ENCODE data around the gene COLGALT1.

COLGALT1 gene

DNA sequence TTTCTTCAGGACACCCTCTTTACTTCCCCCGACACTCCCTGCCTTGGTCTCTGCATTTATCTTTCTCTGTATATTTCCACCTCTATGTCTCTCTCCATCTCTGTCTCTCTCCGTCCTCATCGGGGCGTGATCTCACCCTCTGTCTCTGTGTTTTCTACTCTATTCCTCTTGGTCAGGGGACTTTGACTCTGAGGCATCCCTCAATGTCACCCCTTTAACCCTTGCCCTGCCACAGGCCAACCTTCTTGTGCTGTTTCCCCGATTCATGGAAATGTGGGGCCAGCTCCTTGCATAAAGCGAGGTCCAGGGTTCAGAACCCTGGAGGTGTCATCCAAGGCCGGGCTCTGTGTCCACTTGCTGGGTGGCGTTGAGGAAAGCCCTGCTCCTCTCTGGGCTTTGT is 46.8 kb downstream of the COLGALT1 start:
- no peak for DNase-seq

DNA sequence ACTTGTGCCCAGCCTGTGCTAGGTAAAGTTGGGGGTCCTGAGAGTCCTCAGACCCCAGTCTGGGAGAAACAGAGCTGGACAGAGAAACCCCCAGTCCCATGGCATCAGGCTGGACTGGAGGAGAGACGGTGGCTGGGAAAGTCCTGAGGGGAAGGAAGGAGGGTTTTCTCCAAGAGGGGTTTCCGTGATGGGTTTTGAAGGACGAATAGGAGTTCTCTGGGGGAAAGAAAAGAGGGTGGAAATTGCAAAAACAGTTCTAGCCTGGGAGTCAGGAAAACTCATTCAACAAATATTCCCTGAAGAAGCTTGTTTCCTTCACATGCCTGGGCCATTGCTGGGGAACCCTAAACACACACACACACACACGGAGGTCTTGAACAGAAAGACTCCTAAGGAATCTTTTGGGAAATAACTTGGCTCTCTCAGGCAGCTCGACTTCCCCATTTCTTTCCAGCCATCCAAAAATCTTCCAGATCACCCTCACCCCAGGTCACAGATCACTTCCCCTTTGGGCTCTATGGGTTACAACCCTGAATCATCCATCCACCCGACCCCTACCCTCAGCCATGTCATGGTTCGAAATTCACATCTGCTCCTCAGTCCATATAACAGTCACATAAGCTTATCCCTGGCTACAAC is 47.5 kb downstream of the COLGALT1 start:
- DNase-seq, result no peak

DNA sequence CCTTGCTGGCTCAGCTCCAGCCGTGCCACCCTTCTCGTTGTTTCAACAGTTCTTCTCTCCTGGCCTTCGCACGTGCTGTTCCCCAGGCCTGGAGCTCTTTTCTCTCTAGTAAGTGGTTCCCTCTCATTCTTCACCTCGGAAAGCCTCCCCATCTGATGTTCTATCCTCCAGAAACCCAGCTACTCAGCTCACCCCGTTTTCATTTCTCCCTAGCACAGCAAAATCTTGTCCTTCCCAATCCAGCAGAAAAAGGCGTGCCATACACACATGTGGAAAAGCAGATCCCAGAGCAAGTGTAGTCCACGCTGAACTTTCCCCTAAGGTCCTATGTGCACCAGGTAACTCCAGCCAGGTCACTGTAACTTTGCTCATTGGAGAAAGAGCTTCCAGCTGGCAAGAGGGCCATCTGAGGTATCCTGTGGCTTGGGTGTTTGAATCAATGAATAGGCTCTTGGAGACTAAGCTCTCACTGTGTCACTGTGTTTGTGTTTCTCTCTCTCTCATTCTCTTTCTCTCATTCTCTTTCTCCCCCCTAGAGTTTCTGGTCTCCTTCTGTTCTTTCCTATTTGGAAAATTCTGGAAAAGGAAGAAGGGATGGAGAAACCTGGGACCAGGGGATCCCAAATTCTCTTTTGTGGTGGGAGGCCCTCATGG is 49.0 kb downstream of the COLGALT1 start:
- DNase-seq, result no peak

DNA sequence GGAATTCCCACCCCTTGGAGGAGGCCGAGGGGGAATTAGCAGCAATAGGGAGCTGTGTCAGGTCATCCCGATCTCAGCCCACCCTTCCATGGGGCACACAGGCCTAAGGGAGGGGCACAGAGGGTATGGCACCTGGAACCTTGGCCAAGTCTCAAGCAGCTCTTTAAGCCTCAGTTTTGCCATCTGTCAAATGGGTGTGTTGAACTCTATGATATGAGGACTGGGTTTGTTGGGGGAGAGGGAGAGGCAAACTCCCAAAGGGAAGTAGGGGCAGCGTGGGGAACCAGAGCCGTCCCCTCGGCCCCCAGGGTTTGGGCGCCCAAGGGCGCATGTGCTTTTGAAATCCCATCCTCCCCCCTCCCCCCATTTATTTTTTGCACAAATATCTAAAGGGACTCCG is 49.7 kb downstream of the COLGALT1 start:
- DNase-seq, result no peak

DNA sequence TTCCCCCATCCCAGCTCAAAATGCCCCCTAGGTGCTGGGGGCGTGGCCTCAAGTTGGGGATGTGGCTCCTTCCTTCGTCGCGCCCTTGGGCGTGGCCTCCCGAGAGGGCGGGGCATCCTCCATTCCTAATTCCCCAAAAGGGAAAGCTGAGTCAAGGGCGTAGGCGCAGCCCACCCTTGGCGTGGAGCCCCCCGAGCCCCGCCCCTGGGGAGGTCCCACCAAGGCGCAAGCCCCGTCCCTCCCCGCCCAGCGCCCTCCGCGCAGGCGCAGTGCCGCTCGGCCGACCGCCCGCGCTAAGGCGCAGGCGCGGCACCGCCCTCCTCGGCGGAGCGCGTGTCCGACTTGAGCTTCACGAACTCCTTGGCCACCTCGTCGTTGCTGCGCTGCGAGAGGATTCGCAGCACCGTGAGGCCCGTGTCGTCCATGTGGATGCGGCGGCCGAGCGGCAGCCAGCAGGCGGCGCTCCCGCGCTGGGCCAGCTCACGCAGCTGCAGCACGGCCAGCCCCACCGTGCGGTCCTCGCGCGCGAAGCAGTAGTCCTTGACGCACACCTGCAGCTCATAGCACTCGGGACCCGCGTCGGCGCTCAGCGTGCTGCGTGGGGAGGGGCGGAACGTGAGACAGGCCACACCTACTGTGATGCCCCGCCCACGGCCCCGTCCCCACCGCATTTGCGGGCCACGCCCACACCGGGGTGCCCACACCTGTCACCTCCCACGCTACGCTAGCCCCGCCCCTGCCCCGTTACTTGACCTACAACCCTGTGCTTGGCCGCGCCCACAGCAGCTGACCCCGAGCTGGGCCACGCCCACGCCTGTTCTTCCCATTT is 50.5 kb downstream of the COLGALT1 start:
- DNase-seq, result peak; percentile 82

DNA sequence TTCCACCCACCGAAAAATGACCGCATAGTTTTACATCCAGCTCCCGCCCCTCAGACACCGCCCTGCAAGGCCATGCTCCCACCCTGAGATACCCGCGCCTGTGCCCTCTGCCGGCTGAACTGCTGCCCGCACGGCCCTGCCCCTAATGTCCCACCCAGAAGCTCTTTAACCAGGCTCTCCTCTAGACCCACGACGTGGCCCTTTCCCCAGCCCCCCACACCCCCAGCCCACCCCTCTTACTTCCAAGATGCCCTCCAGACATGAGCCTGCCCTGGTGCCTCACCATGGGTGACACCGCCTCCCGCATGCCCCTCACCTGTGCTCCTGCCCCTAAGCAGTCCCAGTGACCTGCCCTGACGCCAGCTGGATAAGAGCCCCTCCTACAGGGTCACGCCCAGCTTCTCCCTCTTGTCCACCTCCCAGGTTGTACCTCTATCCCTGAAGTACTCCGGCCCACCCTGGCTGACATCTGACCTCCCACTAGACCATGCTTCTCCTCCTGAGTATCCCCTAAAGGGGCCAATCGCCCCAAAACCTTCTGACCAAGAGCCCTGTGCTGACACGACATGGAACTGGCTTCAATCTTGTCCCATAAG is 51.2 kb downstream of the COLGALT1 start:
- no peak for DNase-seq

DNA sequence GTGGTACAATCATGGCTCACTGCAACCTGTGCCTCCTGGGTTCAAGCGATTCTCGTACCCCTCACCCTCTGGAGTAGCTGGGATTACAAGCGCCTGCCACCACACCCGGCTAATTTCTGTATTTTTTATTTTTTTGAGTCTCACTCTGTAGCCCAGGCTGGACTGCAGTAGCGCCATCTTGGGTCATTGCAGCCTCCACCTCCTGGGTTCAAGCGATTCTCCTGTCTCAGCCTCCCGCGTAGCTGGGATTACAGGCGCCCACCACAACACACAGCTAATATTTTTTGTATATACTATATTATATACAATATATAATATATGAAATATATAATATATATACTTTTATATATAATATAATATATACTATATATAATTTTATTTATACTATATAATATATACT is 52.5 kb downstream of the COLGALT1 start:
- DNase-seq, result no peak

DNA sequence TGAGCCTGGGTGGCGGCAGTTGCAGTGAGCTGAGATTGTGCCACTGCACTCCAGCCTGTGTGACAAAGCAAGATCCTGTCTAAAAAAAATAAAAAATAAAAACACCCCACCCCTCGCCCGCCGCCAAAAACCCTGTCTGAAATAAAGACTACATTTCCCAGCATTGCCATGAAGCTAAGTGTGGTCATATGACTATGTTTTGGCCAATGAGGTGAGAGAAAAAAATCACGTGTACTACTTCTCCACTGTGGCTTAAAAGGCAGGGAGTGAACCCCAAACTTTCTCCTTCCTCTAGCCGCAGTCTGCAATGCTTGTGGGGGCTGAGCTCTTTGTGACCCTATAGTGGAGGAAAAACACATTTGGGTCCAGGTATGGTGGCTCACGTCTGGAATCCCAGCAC is 54.9 kb downstream of the COLGALT1 start:
- peak; percentile 26 for DNase-seq

DNA sequence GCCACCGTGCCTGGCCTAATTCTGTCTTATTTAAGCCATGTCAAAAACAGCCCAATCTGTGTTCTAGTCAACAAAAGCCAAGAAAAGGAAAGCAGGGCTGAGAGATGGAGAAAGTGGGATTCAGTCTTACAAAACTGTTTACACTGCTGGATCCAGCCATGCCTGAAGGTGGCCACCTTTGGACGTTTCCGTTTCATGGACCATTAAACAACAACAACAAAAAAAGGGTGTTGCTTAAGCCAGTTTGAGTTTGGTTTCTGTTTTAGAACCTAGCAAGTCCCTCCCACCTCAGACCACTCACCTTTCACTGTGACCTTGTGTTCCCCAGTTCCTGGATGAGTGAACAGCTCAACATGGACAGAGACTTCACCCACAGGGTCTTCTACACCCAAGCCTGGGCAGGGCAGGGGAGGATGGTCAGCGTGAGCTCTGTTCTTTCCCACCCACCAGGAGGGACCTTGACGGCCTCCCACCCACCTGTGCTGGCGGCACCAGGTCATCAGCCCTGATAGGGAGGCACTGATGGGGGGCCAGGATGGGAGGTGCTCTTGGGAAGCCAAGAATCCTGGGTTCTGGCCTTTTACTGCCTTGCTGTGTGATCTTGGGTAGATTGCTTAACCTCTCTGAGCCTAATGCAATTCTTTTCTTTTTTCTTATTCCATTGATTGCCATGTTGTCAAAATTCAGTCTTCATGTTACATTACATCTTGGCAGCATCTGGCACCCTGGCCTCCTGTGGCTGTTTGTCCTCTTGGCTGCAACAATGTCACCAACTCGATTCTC is 56.2 kb downstream of the COLGALT1 start:
- no peak for DNase-seq

DNA sequence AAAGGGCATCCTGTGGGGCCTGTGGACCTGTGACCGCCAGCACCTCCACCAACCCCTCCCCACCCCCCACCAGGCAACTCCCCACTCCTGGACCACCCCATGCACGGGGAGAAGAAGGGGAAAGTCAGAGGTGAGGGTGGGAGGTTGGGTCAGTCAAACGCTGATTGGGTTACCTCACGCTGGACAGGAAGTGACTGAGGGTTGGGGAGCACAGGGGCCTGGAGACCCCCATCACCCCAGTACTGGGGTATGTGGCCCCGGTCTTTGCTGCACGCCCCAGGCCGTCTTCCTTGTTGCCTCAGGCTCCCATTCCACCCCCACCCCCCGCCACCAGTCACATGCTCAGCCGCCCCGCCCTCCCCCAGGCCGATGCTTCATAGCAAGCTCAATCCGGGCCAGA is 59.0 kb downstream of the COLGALT1 start:
- DNase-seq, result no peak

DNA sequence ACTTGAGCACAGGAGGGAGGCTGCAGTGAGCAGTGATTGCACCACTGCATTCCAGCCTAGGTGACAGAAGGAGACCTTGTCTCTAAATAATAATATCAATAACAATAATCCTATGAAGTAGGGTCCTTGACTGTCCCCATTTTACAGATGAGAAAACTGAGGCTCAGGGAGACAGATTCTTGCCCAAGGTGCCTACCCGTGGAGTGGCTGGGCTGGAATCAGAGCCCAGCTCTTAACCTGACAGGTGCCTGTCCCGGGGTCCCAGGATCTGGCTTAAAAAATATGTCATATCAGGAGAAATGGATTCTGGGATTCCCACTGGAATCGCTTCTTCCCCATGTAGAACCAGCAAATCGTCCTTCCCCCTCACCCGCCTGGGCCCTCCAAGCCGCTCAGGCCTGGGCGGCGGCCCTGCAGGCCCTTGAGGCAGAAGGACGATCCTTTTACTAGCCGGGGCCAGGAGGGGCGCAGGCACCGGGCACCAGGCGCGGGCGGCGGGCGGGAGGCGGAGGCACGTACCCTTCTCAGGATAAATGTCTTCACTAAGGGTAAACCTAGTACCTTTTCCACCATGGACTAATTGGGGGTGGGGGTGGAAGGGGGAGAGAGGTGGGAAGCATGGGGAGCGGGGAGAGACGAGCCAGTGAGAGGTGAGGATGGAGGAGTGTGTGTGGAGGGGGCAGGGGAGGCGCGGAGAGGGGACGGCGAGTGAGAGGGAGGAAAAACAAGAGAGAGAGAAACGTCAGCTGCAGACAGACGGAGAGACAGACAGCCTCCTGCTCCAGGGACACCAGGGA is 60.6 kb downstream of the COLGALT1 start:
- DNase-seq, result no peak

DNA sequence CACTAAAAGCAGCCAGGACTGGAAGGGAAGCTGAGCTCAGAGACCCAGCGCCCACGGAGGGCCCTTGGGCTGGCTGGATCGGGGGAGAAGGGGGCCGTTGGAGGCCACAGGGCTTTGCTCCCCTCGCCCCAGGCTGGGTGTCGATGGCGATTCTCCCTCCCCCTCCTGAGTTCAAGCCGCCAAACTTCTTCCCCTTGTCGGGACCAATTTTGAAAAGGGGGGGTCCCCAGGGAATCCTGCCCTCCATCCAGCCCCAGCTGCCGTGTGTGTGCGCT is 61.2 kb downstream of the COLGALT1 start:
- no peak for DNase-seq

DNA sequence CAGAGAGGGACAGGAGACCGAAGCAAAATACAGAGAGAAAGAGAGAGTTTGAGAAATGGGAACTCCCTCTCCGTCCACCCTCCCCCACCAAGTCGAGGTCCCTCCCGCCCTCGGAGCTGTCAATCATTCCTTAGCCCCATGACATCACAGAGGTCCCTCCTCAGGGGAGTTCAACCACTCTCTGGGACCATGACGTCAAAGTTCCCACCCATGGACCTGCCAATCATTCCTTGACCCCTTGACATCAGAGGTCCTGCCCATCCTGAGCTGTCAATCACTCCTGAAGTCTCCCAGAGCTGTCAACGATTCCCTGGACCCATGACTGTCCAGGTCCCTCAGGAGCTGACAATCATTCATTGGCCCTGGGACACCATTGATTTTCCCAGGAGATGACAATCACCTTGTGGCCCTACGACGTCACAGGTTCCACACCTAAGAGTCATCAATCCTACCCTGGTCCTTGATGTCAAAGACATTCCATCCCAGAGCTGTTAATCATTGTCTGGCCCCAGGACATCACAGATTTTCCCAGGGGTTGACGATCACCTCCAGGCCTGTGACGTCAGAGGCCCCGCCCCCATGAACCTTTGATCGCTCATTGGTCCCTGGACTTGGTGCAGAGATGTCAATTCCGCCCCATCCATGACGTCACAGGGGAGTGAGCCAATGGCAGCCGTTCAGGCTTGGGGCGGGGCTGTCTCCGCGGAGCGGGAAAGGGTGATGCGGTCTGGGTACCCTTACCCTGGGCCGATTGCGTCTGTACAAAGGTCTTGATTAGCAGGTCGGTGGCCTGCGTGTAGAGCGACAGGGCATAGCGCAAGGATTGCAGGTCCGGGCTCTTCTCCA is 61.7 kb downstream of the COLGALT1 start:
- peak; percentile 8 for DNase-seq

DNA sequence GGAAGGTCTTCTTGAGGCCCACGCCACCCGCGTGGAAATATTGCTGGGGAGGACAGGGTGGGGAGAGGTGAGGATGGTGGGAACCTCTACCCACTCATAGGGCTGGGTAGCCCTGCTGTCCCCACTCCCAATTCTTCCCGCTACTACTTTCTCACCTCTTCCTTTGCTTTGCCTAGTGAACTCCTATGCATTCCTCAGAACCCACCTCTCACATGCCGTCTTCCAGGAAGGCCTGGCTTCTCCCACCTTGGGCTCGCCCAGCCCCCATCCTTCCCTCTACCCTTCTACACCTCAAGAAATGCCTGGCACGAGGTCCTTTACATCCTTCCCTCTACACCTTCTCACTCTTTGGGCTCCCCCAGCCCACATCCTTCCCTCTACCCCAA is 62.4 kb downstream of the COLGALT1 start:
- no peak for DNase-seq

DNA sequence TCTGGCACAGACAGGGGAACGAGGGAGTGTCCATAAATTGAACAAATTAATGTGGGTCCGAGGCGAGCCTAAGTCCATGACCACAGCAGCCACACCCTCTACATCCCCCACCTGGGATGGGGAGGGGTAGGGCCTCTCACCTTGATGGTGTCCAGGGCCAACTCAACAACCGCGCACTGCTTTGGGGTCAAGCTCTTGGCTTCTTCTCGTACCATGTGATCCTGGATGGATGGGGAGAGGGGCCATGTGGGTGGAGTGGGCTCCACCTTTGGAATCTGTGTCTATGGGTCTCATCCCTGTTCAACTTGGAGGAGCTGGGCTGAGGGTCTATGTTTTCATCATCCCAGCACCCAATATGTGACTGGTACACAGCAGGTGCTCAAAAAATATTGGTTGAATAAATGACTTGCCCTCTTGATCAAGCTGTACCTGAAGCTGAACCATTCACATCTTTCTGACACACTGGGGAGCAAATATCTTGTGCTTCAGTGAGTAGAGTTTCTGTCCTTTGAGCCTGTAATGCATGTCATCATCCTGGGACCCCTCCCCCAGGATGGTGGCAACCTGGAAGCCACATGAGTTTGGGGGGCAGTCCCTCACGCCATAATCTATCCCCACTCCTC is 62.9 kb downstream of the COLGALT1 start:
- DNase-seq, result no peak

DNA sequence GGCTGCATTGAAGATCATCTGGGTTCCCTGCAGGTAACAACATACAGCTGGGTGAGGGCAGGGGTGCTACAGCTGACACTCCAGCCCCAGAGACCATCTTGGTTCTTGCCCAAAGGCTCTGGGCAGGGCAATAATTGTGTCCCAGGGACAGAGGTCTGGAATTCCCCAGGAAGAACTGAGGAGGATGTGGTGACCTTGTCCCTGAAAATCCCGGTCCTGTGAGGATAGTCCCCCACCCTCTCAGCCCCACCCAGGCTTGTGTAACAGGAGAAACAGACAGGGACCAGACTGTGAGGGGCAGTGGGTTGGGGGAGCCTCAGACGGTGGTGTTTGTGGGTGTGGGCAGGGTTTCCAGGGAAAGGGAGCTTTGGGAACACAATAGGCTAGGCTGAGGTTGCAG is 63.5 kb downstream of the COLGALT1 start:
- no peak for DNase-seq

DNA sequence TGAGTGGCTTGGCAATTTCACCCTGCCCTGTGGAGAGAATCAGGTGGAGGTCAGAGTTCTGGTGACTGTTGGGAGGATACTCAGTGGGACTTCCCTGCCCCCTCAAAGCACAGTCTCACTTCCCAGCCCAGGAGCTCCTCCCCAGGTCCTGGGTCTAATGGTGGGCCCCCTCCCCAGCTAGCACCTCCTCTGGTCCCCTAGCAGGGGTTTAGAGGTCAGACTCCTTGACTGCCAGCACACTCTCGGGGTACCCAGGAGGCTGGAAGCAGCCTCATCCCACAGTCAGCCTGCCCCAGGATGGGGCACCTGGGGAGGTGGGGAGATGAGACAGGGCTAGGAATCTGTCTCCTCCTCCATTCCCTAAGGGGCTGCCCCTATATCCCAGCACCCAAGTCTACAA is 65.2 kb downstream of the COLGALT1 start:
- DNase-seq, result no peak

DNA sequence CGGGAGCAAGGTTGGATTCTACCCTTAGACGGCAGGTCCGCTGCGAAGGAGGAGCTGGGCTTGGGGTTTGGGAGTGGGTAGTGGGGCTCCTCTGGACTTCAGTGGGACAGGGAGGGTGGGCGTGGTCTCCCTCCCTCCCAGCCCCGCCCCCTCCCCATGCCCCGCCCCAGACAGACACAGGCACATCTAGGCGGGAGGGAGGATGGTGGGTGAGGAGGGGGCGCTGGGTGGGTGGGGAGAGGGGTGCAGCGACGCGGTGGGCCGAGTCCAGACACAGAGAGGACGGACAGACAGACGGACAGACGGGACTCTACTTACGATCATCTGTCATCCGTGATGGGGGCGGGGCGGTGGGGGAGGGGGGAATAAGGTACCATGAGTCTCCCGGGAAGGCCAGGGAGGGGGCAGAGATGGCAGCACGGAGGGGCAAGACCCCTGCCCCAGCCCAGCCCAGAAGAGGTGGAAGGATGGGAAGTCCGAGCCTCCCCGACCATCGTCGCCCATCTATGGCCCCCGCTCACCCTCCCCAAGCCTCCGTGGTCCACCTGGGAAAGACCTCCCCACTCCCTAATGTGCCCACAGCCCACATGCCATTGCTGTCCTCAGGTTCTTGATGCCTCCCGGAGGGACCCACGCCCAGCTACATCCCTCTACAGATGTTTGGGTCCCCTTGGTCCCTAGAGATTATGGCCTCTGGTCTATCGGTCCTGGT is 67.9 kb downstream of the COLGALT1 start:
- DNase-seq, result no peak

DNA sequence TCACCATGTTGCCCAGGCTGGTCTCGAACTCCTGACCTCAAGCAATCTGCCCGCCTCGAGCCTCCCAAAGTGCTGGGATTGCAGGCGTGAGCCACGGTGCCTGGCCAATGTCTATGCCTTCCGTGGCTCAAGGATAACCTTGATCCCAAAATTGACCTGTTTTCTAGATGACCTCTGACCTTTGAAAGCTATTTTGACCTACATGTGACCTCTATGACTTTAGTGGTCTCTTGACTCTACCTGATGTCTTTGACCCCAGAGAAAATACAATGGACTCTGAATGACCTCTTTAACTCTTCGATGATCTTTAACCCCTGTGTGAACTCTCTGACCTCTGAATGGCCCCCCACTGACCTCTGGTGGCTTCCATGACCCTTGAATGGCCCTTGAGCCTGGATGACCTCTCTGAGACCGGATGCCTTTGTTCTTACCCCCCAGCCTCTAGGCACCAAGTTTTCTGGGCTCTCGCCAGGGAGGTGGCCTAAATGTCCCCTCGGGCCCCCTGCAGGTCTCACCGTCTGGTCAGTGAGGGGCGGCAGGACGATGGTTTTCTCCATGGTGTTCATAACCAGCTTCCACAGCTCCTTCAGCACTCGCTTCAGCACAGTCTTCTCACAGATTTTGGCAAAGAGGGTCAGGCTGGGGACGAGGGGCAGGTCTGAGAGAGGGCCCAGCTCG is 69.0 kb downstream of the COLGALT1 start:
- no peak for DNase-seq

DNA sequence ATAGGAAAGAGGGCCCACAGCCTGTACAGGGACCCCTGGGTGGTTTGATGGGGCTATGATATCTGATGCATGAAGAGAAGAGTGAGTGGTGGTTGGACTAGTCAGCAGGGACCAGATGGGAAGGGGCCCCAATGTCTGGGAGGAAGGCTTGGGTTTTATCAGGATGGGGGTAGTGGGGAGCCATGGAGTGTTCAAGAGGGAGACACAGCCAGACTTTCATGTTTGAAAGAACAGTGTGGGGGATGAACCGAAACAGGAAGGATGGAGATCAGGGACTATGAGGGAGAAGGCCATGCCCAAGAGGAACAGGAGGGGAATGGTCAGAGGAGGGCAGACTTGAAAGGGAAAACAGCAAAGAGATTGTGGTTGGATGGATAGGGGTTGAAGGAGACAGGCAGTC is 69.6 kb downstream of the COLGALT1 start:
- DNase-seq, result no peak

All from activated CD4-positive, alpha-beta T cell treated with anti-CD3 and anti-CD28 coated beads, Interleukin-10, Interleukin-2, amounts not matched to agents 100 ng/mL and 50 ng/mL, durations not matched to agents 16 hours and 8 hours (primary cell).